HepG2 (cell line): Measurements from ENCODE around the gene GUCY1A1. TPM values are rescaled to one million over a fixed set of nuclear protein-coding genes. Genes with fewer than 3 reads are reported as not detected.

Experiments used
- ATAC-seq: fragments of 200-7000 bp; cut with Tn5 transposase; 3 replicates; pipeline ENCODE4 v1.9.1; 2020; ENCODE audit warnings: mild to moderate bottlenecking, moderate library complexity
- BruUV-seq: library from RNA; stranded (reverse); fragments of 400-500 nt; replicated peaks from 2 replicates; lab custom pipeline; 2021; lab: Mats Ljungman, UMichigan
- CTCF ChIA-PET: fragments of 300-600 bp; formaldehyde crosslinking; extraction: SDS; loops from one replicate; lab custom pipeline; 2021; ENCODE audit warnings: low total read pairs, inconsistent platforms, low intra/inter-chr PET ratio; lab: Yijun Ruan, JAX
- POLR2A ChIA-PET: fragments of 350-600 bp; sonication (Branson Sonifier 250); formaldehyde crosslinking; loops from one replicate; lab custom pipeline; 2020; ENCODE audit warnings: antibody characterized with exemption, inconsistent platforms; lab: Yijun Ruan, JAX
- DNase-seq: peaks from one replicate; pipeline ENCODE4 v3.0.0-alpha.2; 2015; ENCODE audit warnings: low spot score
- FAIRE-seq: peaks from 3 replicates; lab custom pipeline; 2011; peaks lifted over from hg19 to GRCh38; lab: Jason Lieb, UNC
- H2AFZ ChIP-seq: one replicate; pipeline ENCODE4 v1.6.1; 2011; ENCODE audit warnings: low read length, inconsistent platforms
- H3K27ac ChIP-seq: fragments of 300-600 bp; 3 replicates; pipeline ENCODE4 v1.8.0; 2011; ENCODE audit warnings: mixed run types, mild to moderate bottlenecking, mixed read lengths, low read length, inconsistent platforms; ENCODE audit not compliant: insufficient read depth; ENCODE audit errors: extremely low read length
- H3K27me3 ChIP-seq, 2 experiments: fragments of 200-600 bp in 1 of 2; 2 replicates in 1 of 2; 3 replicates in 1 of 2; pipeline versions ENCODE4 v1.6.0 to v1.8.0; 2011; ENCODE audit warnings: low read length in 2 of 2, mild to moderate bottlenecking in 2 of 2, moderate library complexity in 2 of 2, inconsistent platforms in 1 of 2; ENCODE audit not compliant: insufficient read depth in 2 of 2, control insufficient read depth in 1 of 2
- H3K36me3 ChIP-seq, 2 experiments: fragments of 200-600 bp in 1 of 2; replicated peaks in 1 of 2; 2 replicates in 1 of 2; 3 replicates in 1 of 2; pipeline versions ENCODE4 v1.5.1 to v1.8.0; 2011; ENCODE audit warnings: low read length in 2 of 2, inconsistent platforms in 1 of 2; ENCODE audit not compliant: insufficient read depth in 2 of 2, control insufficient read depth in 1 of 2
- H3K4me1 ChIP-seq: 2 replicates; pipeline ENCODE4 v1.5.1; 2012; ENCODE audit warnings: low read length, inconsistent platforms; ENCODE audit not compliant: insufficient read depth
- H3K4me2 ChIP-seq: 2 replicates; pipeline ENCODE4 v1.6.0; 2011; ENCODE audit warnings: low read depth, low read length, inconsistent platforms
- H3K4me3 ChIP-seq, 3 experiments: fragments of 200-600 bp in 1 of 3; sonication (generic), shearing (Covaris generic) in 1 of 3; replicated peaks in 1 of 3; 2 replicates each; pipeline ENCODE4 v1.5.1; 2011 to 2016; ENCODE audit warnings: low read length in 3 of 3, inconsistent platforms in 2 of 3, low read depth in 2 of 3, mild to moderate bottlenecking in 2 of 3, control low read depth in 1 of 3, mixed read lengths in 1 of 3; ENCODE audit not compliant: insufficient read depth in 1 of 3
- H3K79me2 ChIP-seq: one replicate; pipeline ENCODE4 v1.6.1; 2011; ENCODE audit warnings: low read length, inconsistent platforms; ENCODE audit not compliant: insufficient read depth
- H3K9ac ChIP-seq: 2 replicates; pipeline ENCODE4 v1.6.0; 2011; ENCODE audit warnings: mild to moderate bottlenecking, low read depth, low read length, inconsistent platforms; ENCODE audit not compliant: insufficient read depth
- H3K9me3 ChIP-seq: 2 replicates; pipeline ENCODE4 v1.5.1; 2012; ENCODE audit warnings: mild to moderate bottlenecking, low read length
- H4K20me1 ChIP-seq: 2 replicates; pipeline ENCODE4 v1.6.0; 2011; ENCODE audit warnings: inconsistent platforms, mild to moderate bottlenecking, low read length, moderate library complexity; ENCODE audit not compliant: insufficient read depth
- ARHGAP35 ChIP-seq: sonication (generic); formaldehyde crosslinking; IDR thresholded peaks from 2 replicates; pipeline ENCODE4 v1.9.0; 2022; ENCODE audit warnings: mild to moderate bottlenecking, inconsistent platforms, moderate library complexity, missing genetic modification reagents, borderline replicate concordance
- FOXO1 ChIP-seq: sonication (generic); formaldehyde crosslinking; IDR thresholded peaks from 2 replicates; pipeline ENCODE4 v1.4.0; 2020; ENCODE audit warnings: missing genetic modification reagents
- HNF1A ChIP-seq, 2 experiments: sonication (generic) in 1 of 2; formaldehyde crosslinking in 1 of 2; IDR thresholded peaks; 2 replicates each; pipeline versions ENCODE4 v1.4.0 to v1.6.1; 2016 to 2020; ENCODE audit warnings: borderline replicate concordance in 1 of 2, low read depth in 1 of 2, mild to moderate bottlenecking in 1 of 2, missing genetic modification reagents in 1 of 2
- PRPF4 ChIP-seq: fragments of 200-400 bp; formaldehyde crosslinking; IDR thresholded peaks from 2 replicates; pipeline ENCODE4 v1.6.1; 2016; ENCODE audit warnings: low read length, low read depth; ENCODE audit not compliant: poor library complexity, severe bottlenecking
- RARA ChIP-seq: IDR thresholded peaks from 2 replicates; pipeline ENCODE4 v1.6.1; 2016; ENCODE audit warnings: missing genetic modification reagents, missing compliant biosample characterization
- RBM39 ChIP-seq: fragments of 200-400 bp; formaldehyde crosslinking; IDR thresholded peaks from one replicate; pipeline ENCODE4 v1.6.1; 2018; ENCODE audit warnings: antibody characterized with exemption, mild to moderate bottlenecking, low read depth, low read length; ENCODE audit not compliant: poor library complexity, severe bottlenecking
- RNF219 ChIP-seq: sonication (generic); formaldehyde crosslinking; IDR thresholded peaks from 2 replicates; pipeline ENCODE4 v1.5.0; 2020; ENCODE audit warnings: mild to moderate bottlenecking, missing genetic modification reagents
- SALL1 ChIP-seq: sonication (generic); formaldehyde crosslinking; IDR thresholded peaks from 2 replicates; pipeline ENCODE4 v1.8.0; 2022; ENCODE audit warnings: mild to moderate bottlenecking, missing genetic modification reagents
- SRSF1 ChIP-seq: fragments of 200-400 bp; formaldehyde crosslinking; optimal IDR thresholded peaks from 2 replicates; pipeline ENCODE3; 2017; ENCODE audit warnings: mild to moderate bottlenecking, low read depth, low read length, moderate library complexity
- THAP8 ChIP-seq: sonication (generic); formaldehyde crosslinking; IDR thresholded peaks from 2 replicates; pipeline ENCODE4 v1.5.1; 2020; ENCODE audit warnings: missing genetic modification reagents, mild to moderate bottlenecking, borderline replicate concordance
- TSC22D2 ChIP-seq: sonication (generic); formaldehyde crosslinking; IDR thresholded peaks from 2 replicates; pipeline ENCODE4 v1.5.1; 2020; ENCODE audit warnings: missing genetic modification reagents, mild to moderate bottlenecking, borderline replicate concordance
- ZFX ChIP-seq: sonication (generic); formaldehyde crosslinking; IDR thresholded peaks from 2 replicates; pipeline ENCODE4 v1.4.0; 2020; ENCODE audit warnings: mild to moderate bottlenecking, low read depth, missing genetic modification reagents, moderate library complexity
- ZKSCAN8 ChIP-seq: IDR thresholded peaks from 2 replicates; pipeline ENCODE4 v1.6.1; 2016; ENCODE audit warnings: borderline replicate concordance, missing genetic modification reagents, missing compliant biosample characterization
- ZNF121 ChIP-seq: sonication (generic); formaldehyde crosslinking; IDR thresholded peaks from 2 replicates; pipeline ENCODE4 v1.5.0; 2020; ENCODE audit warnings: mild to moderate bottlenecking, missing genetic modification reagents
- ZNF569 ChIP-seq: sonication (generic); formaldehyde crosslinking; IDR thresholded peaks from 2 replicates; pipeline ENCODE4 v1.5.0; 2020; ENCODE audit warnings: mild to moderate bottlenecking, missing genetic modification reagents, moderate library complexity, borderline replicate concordance
- ZNF660 ChIP-seq: sonication (generic); formaldehyde crosslinking; IDR thresholded peaks from 2 replicates; pipeline ENCODE4 v1.5.1; 2020; ENCODE audit warnings: mild to moderate bottlenecking, low read depth, missing genetic modification reagents, borderline replicate concordance
- WGBS: methylation state at CpG from one replicate; pipeline ENCODE4 v1.1.6; 2017; ENCODE audit warnings: low lambda C conversion rate; 5-methylcytosine and 5-hydroxymethylcytosine counted together
- in situ Hi-C: cut with HindIII; loops from 2 replicates; pipeline ENCODE4 v1.10.0; 2017; ENCODE audit warnings: low pct_unique_long_range_greater_than_20kb; ENCODE audit not compliant: extremely low pct_ligation_motif_present
- intact Hi-C: fragments of 100-400 bp; cut with micrococcal nuclease; formaldehyde crosslinking; loops from one replicate; pipeline ENCODE4 v1.10.0; 2022; ENCODE audit not compliant: unreplicated experiment
- polyA plus RNA-seq, 8 experiments: library from polyadenylated mRNA; depleted of rRNA in 3 of 8; stranded (reverse) in 7 of 8; unstranded in 1 of 8; fragments of >200 nt; fragmentation: Illumina TruSeq in 4 of 8; extraction: Trizol in 4 of 8; gene quantifications; 2 replicates each; pipeline versions ENCODE4 v1.2.1 to v1.2.3, GENCODE V29; 2011 to 2016; ENCODE audit warnings: low read depth in 4 of 8, missing spikeins in 1 of 8, mixed read lengths in 1 of 8; ENCODE audit not compliant: insufficient read depth in 1 of 8
- total RNA-seq, 5 experiments: library from RNA; depleted of rRNA; stranded (reverse); fragments of >200 nt; fragmentation: Illumina TruSeq; extraction: Trizol; gene quantifications; 2 replicates each; pipeline ENCODE4 v1.2.3, GENCODE V29; 2016; ENCODE audit warnings: low read depth in 1 of 5

The GUCY1A1 gene
- total and polyA plus RNA-seq, 2 of the 13 experiments (the other 11 are each of a cell fraction or from before 2014, with no cell fraction given) = not detected

- Histone ChIP-seq H3K4me2 (no peak within 1 kb of the TSS), H4K20me1 (no peaks in the 10 kb centered on the region), H3K36me3 (no peaks in the 10 kb centered on the region), H3K27ac (no peak within 1 kb of the TSS), H3K9ac (no peak within 1 kb of the TSS), H3K9me3 (no peaks in the 10 kb centered on the region), H3K79me2 (no peaks in the 10 kb centered on the region), H3K27me3 (no peaks in the 10 kb centered on the region), H3K4me1 (no peaks in the 10 kb centered on the region), H3K4me3 (no peak within 1 kb of the TSS), H2AFZ (no peak within 1 kb of the TSS)
- FAIRE-seq (no peak), DNase-seq (no peak), ATAC-seq (peak; percentile 29; the same call in 2 of the 3 replicates)
- ChIA-PET POLR2A (no interaction called here), CTCF (no interaction called here)
- intact Hi-C loops = no loop called here
- WGBS = 68% methylated on average over 26 of the region's 51 CpGs
- in situ Hi-C loops = no loop called here
- no TSS peak for BruUV-seq
- TF ChIP-seq TSC22D2 = no peak
- TF ChIP-seq SRSF1 = no peak
- no peak for TF ChIP-seq SALL1
- TF ChIP-seq PRPF4 = no peak
- no peak for TF ChIP-seq RARA (CRISPR knock-in tag)
- TF ChIP-seq HNF1A (IDR thresholded peaks at IDR 0.05; ENCODE audit: low read depth) = no peak
- no peak for TF ChIP-seq HNF1A (CRISPR knock-in tag; IDR thresholded peaks at IDR 0.05; ENCODE audit: borderline replicate concordance)
- TF ChIP-seq ARHGAP35 (CRISPR knock-in tag) = no peak
- TF ChIP-seq ZNF121 (CRISPR knock-in tag) = no peak
- TF ChIP-seq THAP8 (CRISPR knock-in tag) = no peak
- TF ChIP-seq ZNF569 (CRISPR knock-in tag) = no peak
- no peak for TF ChIP-seq ZNF660 (CRISPR knock-in tag)
- TF ChIP-seq FOXO1 (CRISPR knock-in tag) = no peak
- no peak for TF ChIP-seq RNF219 (CRISPR knock-in tag)
- TF ChIP-seq RBM39 = no peak
- no peak for TF ChIP-seq ZKSCAN8 (CRISPR knock-in tag)
- no peak for TF ChIP-seq ZFX (CRISPR knock-in tag)
These were observed 92.1 kb downstream of the GUCY1A1 start, which contains the start of gene GUCY1B1 for GRCh38 chr4:155758481-155759371. Gene GUCY1B1 (plus strand): TSS chr4:155759021. CDS start chr4:155759141, 120 bp downstream.
